ENCODE results near the gene FGD4.

The FGD4 gene

DNA sequence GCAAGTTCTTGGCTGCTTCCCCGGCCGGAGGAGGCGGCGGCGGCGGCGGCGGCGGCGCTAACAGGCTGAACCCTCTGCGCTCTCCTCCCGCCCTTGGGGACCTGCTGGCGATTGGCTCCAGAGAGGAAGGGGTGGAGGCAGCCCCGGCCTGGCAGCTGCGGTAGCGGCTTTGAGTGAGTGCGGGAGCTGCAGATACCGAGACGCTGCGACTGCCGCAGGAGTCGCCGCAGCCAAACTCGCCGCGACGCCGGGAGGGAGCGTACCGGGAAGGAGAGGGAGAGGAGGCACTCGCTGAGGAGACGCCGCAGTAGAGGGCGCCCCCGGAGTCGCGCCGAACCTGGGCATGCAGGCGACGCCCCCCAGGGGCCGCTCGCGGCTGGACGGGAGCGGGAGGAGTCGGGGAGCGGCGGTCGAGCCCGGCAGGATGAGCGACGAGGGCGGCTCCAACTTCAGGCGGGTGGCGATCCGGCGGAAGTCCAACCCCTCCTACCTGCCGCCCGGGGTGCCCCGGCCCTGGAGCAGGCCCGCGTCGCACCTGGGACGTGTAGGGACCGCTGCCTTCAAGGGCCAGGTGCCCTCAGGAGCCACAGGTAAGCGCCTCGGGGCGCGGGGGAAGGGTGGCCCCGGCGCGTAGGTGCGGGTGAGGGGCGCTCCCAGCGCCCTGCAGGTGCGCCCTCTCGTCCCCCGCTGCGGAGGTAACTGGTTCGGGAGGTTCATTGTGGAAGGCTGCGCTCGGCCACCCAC lies at the start of gene FGD4:
TSS of gene FGD4 (plus strand) at position 189 of the 744 bp plus-strand sequence.
- peak; percentile 99 for DNase-seq

DNA sequence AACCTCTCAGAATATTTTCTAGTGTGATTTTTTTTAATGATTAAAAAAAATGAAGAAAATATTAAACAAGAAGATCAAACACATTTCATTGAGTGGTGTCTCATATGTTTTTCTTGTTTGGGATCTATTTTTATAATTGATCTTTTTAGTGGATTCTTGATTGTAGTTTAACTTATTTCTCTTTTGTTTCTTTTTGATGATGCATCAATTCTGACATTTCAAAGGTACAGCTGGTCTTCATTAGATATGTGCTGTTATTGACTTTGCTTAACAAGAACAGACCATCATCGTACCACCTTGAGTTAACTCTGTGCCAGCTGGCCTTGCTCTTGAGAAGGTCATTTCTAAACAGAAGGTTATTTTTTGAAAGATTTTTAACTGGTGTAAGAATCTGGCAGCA lies 45.8 kb upstream of the FGD4 start:
- no peak for DNase-seq

DNA sequence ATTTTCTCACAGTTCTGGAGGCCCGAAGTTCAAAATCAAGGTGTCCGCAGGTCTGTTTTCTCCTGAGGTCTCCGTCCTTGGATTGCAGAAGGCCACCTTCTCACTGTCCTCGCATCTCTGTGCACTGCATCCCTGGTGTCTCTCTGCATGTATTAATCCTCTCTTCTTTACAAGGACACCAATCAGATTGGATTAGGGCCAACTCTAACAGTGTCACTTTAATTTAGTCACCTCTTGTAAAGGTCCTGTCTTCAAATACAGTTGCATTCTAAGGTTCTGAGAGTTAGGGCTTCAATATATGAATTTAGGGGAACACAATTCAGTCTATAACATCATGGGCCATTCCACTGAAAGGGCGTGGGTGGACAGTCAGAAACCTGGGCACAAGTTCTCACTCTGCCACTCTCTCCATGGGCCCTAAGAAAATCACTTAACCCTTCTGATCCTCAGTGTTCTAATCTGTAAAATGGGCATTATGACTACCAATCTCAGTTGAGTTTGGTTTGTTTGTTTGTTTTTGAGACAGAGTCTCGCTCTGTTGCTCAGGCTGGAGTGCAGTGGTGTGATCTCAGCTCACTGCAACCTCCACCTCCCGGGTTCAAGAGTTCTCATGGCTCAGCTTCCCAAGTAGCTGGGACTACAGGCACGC lies 41.6 kb upstream of the FGD4 start:
- DNase-seq: no peak

DNA sequence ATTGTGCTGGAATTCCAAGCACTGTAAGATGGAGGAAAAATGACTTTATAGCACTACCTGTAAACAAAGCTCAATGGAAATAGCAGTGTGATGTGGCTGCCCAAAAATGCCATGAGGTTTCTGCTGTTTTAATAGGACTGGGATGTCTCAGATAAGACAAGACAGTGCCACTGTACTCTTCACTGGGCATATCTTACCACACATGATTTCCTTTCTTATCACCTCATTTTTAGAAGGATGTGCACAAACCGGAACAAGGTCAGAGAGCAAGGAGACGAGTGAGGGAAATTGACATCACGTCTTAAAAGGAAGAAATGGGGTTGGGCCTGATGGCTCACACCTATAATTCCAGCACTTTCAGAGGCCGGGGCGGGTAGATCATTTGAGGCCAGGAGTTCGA lies 38.4 kb upstream of the FGD4 start:
- DNase-seq: no peak

DNA sequence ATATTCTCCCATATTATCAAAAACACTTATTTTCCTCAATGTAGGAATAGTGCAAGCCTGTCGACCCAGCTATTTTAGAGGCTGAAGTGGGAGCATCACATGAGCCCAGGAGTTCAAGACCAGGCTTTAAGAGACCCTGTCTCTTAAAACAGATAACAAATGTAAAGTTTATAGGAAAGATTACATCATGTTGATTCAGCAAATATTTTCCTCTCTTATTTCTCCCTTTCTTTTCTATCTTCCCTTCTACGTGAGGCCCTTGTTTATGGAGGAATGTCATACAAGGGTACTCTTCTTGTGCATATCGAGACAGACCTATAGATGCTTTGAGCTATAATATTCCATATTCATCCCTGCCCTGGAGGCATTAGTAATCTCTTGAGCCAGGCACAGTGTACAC lies 36.5 kb upstream of the FGD4 start:
- no peak for DNase-seq

DNA sequence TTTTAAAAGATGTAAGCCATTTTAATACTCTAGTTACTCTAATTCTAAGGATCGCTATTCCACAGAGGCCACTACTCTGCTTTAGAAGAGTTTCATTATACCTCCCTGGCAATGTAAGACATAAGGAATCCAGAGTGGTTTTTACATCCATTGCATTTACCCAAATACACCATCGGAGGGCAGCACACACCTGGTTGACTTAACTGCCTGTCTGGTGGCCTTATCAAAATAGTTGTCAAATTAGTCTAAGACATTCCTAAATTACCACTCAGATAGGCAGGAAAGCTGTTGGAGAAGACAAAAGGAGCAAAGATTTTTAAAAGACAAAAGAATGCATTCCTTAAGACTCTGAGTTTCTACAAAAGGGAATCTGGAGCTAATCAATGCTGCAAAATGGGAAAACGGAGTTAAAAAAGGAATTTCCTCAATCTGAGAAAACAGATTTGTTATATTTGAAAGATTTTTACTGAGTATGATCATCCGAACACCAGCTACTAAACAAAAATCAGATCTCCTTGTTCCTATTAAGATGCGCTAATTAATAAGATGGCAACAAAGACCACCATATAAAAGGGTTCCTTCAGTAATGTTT lies 33.8 kb upstream of the FGD4 start:
- peak; percentile 84 for DNase-seq

DNA sequence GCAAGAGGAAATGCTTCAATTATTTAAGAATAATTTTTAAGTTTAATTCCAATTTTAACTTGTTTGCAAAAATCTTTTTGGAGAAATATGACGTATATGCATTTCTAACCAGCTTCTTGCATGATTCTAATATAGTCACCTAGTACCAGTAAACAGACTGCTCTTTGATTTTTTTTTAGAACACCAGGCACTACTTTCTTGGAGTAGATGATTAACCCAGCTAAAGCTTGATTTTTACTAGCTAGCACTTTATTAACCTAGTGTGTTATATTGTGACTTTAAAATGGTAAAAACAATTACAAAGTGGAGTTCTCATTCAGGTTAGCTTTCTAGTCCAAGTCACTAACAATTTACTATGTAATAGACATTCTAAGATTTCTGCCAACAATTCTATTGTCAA lies 32.6 kb upstream of the FGD4 start:
- no peak for DNase-seq

DNA sequence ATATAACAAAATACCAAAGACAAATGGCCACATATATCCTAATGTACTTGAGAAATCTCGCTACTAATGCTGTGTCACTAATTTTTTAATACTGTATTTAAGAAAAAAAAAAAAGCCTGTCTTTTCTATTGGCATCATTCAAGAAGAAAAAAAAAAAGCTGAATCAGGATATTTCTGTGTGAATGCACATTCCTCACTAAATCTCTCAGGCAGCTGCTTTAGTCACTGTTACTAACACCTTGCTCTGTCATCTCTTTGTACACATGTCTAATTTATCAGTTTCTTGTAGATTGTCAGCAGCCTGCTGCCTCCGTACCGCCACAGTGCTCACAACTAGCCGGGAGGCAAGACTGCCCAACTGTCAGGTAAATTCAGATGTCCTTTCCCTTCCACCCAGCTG lies 32.0 kb upstream of the FGD4 start:
- no peak for DNase-seq

DNA sequence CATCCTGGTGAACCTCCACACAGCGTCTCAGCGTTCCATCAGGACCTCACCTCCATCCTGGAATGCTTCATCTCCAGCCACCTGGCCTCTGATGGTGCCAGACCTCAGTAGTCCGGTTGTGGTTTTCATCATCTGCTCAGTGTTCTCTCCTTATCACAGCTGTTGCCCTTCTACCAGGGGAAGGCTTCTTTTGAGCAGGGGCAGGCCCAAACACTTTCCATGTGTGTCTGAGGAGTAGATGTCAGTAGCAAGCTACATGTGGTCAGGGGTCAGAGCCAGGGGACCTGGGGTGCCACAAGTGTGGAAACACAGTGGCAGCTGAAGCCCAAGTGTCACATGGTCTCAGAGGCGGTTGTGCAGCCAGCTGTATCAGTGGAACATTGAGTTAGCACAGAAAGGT lies 30.2 kb upstream of the FGD4 start:
- DNase-seq: no peak

DNA sequence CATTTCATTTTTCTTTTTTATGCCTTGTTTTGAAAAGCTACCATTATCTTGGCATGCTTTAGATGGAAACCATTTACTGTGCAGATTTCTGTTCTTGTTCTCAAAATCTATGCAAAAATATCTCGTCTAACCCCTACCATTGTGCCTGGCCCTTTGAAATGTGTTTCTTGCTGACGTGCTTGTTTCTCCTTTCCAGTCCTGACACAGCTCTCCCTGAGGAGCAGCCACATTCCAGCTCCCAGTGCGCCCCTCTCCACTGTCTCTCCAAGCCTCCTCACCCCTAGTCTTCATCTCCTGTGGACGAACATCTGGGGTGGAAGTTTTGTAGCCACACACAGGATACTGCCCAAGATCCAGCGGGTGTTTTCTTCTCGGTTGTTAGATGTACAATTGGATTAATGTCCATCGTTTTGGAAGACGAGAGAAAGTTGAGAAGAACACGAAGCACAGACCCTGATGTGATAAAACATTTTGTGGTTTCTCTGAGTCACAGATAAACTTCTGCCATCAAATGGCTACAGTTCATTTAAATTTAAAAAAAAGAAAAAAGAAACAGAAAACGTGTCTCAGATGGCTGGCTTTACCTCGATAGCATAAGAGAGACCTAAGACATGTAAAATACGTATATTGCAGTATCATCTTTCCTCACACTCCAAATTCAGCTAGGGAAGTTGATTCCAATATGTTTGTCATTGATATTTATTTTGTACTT lies 21.9 kb upstream of the FGD4 start:
- no peak for DNase-seq

DNA sequence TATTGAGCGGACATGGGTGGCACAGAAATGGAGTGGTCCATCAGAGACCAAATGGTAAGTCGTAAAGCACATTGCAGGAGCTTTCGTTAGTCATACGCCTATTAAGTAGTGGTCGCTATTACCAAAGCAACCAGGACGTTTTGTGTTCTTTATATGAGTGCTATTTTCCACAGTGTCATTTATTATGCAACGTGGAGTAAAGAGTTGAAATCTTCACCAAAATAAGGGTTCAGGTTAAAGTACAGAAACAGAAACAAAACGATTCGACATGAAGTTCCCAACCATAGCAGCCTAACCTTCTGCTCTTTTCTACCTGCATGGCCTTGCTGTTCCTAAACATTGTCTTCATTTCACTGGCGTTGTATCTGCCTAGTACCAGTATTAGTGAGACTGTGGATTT lies 20.1 kb upstream of the FGD4 start:
- no peak for DNase-seq

DNA sequence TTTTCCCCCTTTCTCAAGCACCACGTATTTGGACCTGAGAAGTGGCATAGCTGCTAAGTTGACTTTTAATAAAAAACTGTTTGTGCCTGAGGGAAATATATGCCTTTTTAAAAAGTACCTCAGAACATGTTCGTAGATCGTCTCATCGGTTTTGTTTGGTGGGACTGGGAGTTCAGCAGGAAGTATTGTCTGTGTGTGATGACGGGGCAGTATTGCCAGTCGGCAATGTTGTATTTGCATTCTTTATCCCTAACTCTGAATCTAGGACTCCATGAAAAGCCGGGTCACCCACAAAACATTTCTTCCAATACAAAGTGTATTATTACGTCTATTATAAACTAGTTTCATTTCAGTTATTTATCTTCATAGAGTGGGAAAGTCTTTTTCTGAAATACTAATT lies 19.7 kb upstream of the FGD4 start:
- no peak for DNase-seq

DNA sequence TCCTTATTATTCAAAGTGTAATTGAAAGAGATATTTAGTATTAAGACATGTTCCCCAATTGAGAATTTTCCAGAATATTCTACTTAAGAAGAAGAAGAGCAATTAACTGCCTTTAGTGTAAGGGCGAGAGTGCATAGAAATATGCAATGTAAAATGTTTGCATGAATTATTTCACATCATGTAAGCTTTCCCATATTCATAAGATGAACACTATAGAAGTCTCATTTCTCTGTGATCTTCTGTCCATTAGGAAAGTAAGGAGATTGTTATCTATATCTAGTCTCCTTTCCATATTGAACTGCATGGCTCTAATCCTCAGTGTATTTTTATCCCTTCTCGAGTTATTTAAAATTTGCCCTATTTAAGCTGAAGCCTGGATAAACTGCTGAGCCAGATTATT lies 17.1 kb upstream of the FGD4 start:
- DNase-seq: no peak

DNA sequence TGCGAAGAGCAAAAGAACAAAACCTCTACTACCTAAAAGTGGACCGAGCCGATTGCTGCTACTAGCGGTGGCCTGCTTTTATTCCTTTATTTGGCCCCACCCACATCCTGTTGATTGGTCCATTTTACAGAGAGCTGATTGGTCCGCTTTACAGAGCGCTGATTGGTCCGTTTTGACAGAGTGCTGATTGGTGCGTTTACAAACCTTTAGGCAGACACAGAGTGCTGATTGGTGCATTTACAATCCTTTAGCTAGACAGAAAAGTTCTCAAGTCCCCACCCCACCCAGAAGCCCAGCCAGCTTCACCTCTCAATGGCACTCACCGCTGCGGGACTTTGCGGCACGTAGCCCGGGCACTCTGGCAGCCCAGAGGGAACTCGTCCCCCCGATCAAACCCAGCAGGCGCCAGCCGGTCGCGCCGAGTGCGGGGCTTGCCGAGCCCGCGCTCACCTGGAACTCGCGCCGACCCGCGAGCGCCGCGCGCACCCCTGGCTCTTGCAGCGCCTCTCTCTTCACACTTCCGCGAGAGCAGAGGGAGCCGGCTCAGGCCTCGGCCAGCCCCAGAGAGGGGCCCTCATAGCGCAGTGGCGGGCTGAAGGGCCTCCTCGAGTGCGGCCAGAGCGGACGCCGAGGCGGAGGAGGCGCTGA lies 8.7 kb upstream of the FGD4 start:
- DNase-seq: no peak

DNA sequence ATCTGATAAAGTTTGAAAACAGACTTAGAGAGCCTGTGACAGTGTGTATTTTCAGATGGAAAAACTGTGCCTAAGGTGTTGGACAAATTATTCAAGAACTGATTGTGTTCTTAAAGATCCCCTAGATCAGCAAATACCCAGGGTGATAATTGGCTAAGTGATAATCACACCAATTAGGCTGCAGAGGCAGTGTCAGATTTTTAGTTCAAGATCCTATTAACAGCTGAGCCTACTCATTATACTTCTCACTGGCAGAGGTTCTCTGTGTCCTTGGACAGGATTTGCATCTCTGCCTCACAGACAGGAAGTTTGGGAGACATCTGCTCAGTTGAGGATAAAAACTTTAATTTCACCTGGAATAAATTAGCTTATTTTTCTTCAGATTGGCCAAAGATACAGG lies 4.3 kb upstream of the FGD4 start:
- DNase-seq: no peak

DNA sequence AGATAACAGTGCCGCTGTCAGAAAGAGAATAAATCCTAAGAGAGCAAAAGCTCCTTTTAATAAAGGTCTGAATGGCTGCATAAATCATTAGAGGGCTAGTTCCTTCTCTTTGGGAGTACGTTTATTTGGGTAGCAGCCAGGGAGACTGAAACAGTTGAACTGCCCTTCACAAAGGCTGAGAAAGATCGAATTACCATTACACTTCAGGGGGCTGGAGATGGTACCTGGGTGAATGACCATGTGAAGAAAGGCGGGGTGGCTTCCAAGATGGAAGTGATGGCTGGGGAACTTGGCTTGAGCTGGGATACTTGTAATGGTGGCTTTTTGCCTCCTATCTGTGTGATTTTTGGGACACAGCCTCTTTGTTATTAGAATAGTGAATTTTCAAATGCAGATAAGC lies 1.7 kb upstream of the FGD4 start:
- no peak for DNase-seq

DNA sequence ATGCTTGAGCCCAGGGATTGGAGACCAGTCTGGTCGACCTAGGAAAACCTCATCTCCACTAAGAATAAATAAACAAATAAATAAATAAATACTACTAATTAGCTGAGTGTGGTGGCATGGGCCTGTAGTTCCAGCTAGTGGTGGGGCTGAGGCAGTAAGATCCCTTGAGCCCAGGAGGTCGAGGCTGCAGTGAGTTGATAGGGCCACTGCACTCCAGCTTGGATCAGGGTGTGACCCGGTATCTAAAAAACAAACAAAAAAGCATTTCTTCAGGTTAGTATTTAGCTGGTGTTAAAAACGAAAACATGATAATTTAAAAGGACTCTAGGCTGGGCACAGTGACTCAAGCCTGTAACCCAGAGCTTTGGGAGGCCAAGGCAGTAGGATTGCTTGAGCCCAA lies 1.2 kb upstream of the FGD4 start:
- DNase-seq: no peak

DNA sequence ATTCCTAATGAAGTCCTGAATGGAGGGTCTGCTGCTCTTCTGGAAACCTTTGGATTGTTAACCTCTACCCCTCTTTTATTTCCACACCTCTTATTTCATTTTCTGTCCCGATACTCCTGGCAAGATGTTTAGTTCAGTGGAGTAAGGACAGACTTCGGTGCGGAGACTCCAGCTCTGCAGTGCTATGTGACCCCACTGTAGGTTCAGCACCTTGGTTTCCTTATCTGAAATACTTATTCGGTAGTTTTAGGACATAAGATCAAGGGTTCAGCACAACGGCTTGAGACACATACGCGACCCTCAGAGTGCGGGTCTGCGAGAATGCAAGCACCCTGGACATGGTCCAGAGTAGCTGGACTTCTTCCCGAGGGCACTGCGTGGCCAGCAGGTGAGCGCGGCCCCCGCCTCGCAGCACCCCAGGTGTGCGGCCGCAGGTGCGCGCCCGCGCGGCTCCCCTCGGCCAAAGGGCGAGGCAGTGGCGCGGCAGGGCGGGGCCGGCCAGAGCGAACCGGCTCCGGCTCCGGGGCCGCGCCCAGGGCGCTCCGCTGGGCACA lies 465 bp upstream of the FGD4 start:
- peak; percentile 53 for DNase-seq

DNA sequence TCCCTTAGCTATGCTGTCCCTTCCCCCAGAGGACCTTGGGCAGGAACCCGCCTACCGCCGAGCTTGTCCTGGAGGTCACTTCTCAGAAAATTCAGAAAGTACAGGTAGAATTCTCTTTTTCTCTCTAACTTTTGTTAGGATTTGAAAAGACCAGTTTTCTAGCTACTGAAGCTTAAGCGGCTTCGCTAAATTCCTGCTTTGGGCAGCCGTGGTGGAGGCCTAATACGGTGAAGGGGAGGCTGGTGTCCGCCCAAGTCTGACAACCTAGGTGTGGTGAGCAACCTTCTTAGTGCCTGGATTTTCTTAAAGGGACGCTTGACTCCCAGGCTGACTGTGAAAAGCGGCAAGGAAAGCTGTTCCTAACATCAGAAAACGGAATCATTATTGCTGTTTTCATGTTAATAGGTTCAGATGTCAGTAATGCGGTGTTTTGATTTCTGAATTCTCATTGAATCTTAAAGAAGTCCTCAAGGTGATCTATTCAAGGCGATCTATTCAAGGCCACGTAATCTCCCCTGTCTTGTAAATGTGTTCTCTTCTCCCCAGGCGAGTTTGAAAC lies 835 bp downstream of the FGD4 start:
- no peak for DNase-seq

DNA sequence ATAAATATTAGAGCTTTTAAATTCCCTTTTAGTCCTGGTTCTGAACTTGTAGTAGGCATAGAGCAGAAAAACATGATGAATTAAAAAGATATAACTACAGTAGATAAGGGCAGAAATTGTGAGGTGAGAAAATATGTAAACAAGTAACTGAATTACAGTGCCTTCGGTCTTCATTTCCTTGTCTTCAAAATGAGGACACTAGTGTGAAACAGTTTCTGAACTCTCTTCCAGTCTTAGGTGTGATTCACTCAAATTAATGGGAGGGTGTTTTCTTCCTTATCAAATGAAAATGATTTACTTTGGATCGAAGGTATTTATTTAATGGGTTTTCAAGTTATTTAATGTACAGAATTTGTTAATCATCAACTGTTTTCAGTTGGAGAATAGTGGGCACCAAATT lies 1.5 kb downstream of the FGD4 start:
- no peak for DNase-seq

DNA sequence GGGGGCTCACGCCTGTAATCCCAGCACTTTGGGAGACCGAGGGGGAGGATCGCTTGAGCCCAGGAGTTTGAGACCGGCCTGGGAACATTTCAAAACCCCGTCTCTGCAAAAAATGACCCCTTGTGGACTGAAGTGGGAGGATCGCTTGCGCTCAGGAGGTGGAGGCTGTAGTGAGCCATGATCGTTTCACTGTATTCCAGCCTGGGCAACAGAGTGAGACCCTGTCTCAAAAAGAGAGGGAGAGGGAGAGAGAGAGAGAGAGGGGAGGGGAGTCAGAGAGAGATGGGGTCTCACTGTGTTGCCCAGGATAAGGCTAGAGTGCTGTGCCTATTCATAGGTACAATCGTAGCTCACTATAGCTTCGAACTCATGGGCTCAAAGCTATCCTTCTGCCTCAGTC lies 2.8 kb downstream of the FGD4 start:
- DNase-seq: no peak

DNA sequence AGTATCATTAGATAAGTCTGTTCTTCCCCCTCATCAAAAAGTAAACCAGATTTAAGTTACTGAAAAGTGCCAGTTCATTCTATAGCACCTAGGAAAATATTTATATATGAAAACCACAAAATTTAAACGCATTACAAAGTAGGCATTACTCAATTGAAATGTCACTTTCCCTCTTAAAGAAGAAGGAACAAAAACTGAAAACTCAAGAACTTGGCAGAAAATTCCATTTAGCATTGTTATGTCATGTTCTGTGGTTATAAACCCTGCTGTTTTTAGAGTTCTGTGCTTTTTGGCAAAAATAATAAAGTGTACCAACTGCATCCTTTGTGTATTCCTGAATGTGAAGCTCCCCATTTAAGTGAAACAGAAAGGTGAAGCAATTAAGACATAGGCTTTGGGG lies 3.6 kb downstream of the FGD4 start:
- no peak for DNase-seq

DNA sequence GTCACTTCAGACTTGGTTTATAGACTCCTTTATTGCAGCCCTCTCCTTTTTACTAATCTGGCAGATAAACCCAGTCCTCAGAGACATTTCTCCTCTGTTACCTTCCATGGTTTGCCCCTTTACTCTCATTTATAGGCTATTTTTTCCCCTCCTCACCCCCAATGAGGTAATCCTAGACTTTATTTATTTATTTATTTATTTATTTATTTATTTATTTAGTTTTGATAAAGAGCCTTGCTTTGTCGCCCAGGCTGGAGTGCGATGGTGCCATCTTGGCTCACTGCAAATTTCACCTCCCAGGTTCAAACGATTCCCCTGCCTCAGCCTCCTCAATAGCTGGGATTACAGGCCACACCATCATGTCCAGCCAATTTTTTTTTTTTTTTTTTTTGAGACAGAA lies 8.4 kb downstream of the FGD4 start:
- no peak for DNase-seq

Measured in islet precursor cell (in vitro differentiated cells).